ES-I3 (cell line): ENCODE data around the gene SLC5A1.

Source experiments
- H3K36me3 ChIP-seq: 2 replicates; pipeline ENCODE4 v1.6.1; 2013; ENCODE audit warnings: mild to moderate bottlenecking, low read length, control low read depth, moderate library complexity; ENCODE audit not compliant: insufficient read depth
- H3K4me1 ChIP-seq: 2 replicates; pipeline ENCODE4 v1.6.1; 2013; ENCODE audit warnings: mild to moderate bottlenecking, control low read depth, low read length; ENCODE audit not compliant: insufficient read depth
- H3K9ac ChIP-seq: 2 replicates; pipeline ENCODE4 v1.6.1; 2013; ENCODE audit warnings: low read depth, mild to moderate bottlenecking, low read length, moderate library complexity
- H3K9me3 ChIP-seq: 2 replicates; pipeline ENCODE4 v1.6.1; 2013; ENCODE audit warnings: mild to moderate bottlenecking, low read length, moderate library complexity; ENCODE audit not compliant: control insufficient read depth, insufficient read depth

Gene SLC5A1

GRCh38 chr22:32066820-32067219, 23.8 kb downstream of the SLC5A1 start:
- Histone ChIP-seq H3K9ac (no peak overlapping the region), H3K36me3 (no peaks in the 10 kb centered on the region), H3K4me1 (no peaks in the 10 kb centered on the region), H3K9me3 (no peaks in the 10 kb centered on the region)

GRCh38 chr22:32067613-32068012, 24.6 kb downstream of the SLC5A1 start:
- no peaks in the 10 kb centered on the region for H3K36me3 ChIP-seq
- no peaks in the 10 kb centered on the region for H3K4me1 ChIP-seq
- H3K9ac ChIP-seq = no peak overlapping the region
- no peaks in the 10 kb centered on the region for H3K9me3 ChIP-seq

- H3K36me3 ChIP-seq = no peaks in the 10 kb centered on the region
- no peaks in the 10 kb centered on the region for H3K4me1 ChIP-seq
- H3K9me3 ChIP-seq = no peaks in the 10 kb centered on the region
- no peak overlapping the region for H3K9ac ChIP-seq
Observed at GRCh38 chr22:32069579-32070372, 26.7 kb downstream of the SLC5A1 start.

- H3K9ac ChIP-seq = no peak overlapping the region
- no peaks in the 10 kb centered on the region for H3K9me3 ChIP-seq
- no peaks in the 10 kb centered on the region for H3K36me3 ChIP-seq
- no peaks in the 10 kb centered on the region for H3K4me1 ChIP-seq
Observed at GRCh38 chr22:32073262-32073661, 30.2 kb downstream of the SLC5A1 start.

GRCh38 chr22:32073823-32074380, 30.8 kb downstream of the SLC5A1 start:
- Histone ChIP-seq H3K36me3 (no peaks in the 10 kb centered on the region), H3K9ac (no peak overlapping the region), H3K4me1 (no peaks in the 10 kb centered on the region), H3K9me3 (no peaks in the 10 kb centered on the region)

GRCh38 chr22:32075997-32076760, 33.1 kb downstream of the SLC5A1 start:
- Histone ChIP-seq H3K36me3 (no peaks in the 10 kb centered on the region), H3K9me3 (no peaks in the 10 kb centered on the region), H3K4me1 (peaks cover 8% of the 10 kb centered on the region; the same call in 1 of the 2 replicates), H3K9ac (no peak overlapping the region)

- Histone ChIP-seq H3K36me3 (no peaks in the 10 kb centered on the region), H3K9me3 (no peaks in the 10 kb centered on the region), H3K4me1 (peaks cover 8% of the 10 kb centered on the region; the same call in 1 of the 2 replicates), H3K9ac (no peak overlapping the region)
Observed at GRCh38 chr22:32076761-32077084, 33.7 kb downstream of the SLC5A1 start.

GRCh38 chr22:32077151-32077550, 34.1 kb downstream of the SLC5A1 start:
- Histone ChIP-seq H3K9ac (no peak overlapping the region), H3K36me3 (no peaks in the 10 kb centered on the region), H3K9me3 (no peaks in the 10 kb centered on the region), H3K4me1 (peaks cover 8% of the 10 kb centered on the region; the same call in 1 of the 2 replicates)

- Histone ChIP-seq H3K4me1 (peaks cover 8% of the 10 kb centered on the region; the same call in 1 of the 2 replicates), H3K9me3 (no peaks in the 10 kb centered on the region), H3K9ac (no peak overlapping the region), H3K36me3 (no peaks in the 10 kb centered on the region)
Observed at GRCh38 chr22:32079130-32080089, 36.3 kb downstream of the SLC5A1 start.

GRCh38 chr22:32080904-32081303, 37.8 kb downstream of the SLC5A1 start:
- H3K9me3 ChIP-seq = no peaks in the 10 kb centered on the region
- H3K36me3 ChIP-seq = no peaks in the 10 kb centered on the region
- no peak overlapping the region for H3K9ac ChIP-seq
- peaks cover 8% of the 10 kb centered on the region; the same call in 1 of the 2 replicates for H3K4me1 ChIP-seq

- no peaks in the 10 kb centered on the region for H3K36me3 ChIP-seq
- H3K9ac ChIP-seq = no peak overlapping the region
- peaks cover 8% of the 10 kb centered on the region; the same call in 1 of the 2 replicates for H3K4me1 ChIP-seq
- H3K9me3 ChIP-seq = no peaks in the 10 kb centered on the region
Observed at GRCh38 chr22:32082331-32082730, 39.3 kb downstream of the SLC5A1 start.

GRCh38 chr22:32083000-32083399, 39.9 kb downstream of the SLC5A1 start:
- H3K4me1 ChIP-seq = peaks cover 8% of the 10 kb centered on the region; the same call in 1 of the 2 replicates
- H3K9me3 ChIP-seq = no peaks in the 10 kb centered on the region
- no peaks in the 10 kb centered on the region for H3K36me3 ChIP-seq
- H3K9ac ChIP-seq = no peak overlapping the region

GRCh38 chr22:32083814-32084213, 40.8 kb downstream of the SLC5A1 start:
- H3K36me3 ChIP-seq = no peaks in the 10 kb centered on the region
- no peak overlapping the region for H3K9ac ChIP-seq
- H3K4me1 ChIP-seq = peaks cover 8% of the 10 kb centered on the region; the same call in 1 of the 2 replicates
- H3K9me3 ChIP-seq = no peaks in the 10 kb centered on the region

GRCh38 chr22:32088084-32088483, 45.0 kb downstream of the SLC5A1 start:
- H3K9ac ChIP-seq = no peak overlapping the region
- H3K36me3 ChIP-seq = no peaks in the 10 kb centered on the region
- no peaks in the 10 kb centered on the region for H3K4me1 ChIP-seq
- H3K9me3 ChIP-seq = no peaks in the 10 kb centered on the region
